Caco-2 (cell line): ENCODE results near the gene HMMR. TPM values are rescaled to one million over a fixed set of nuclear protein-coding genes. Genes with fewer than 3 reads are reported as not detected.

Experiments used
- BruUV-seq: library from RNA; stranded (reverse); fragments of 400-500 nt; replicated peaks from 2 replicates; lab custom pipeline; 2021; lab: Mats Ljungman, UMichigan
- CTCF ChIA-PET: fragments of 300-600 bp; sonication (Branson Sonifier 250); formaldehyde crosslinking; loops from one replicate; lab custom pipeline; 2022; ENCODE audit warnings: antibody characterized with exemption; lab: Charles Lee
- POLR2A ChIA-PET: fragments of 300-600 bp; sonication (Branson Sonifier 250); formaldehyde crosslinking; loops from one replicate; lab custom pipeline; 2022; ENCODE audit warnings: antibody characterized with exemption; lab: Charles Lee
- DNase-seq, 2 experiments: peaks; one replicate each; pipeline versions ENCODE4 v3.0.0 to v3.0.0-alpha.2; 2020 to 2022
- H3K27me3 ChIP-seq: replicated peaks from 2 replicates; pipeline ENCODE4 v1.6.0; 2011; ENCODE audit warnings: low read length; ENCODE audit not compliant: control insufficient read depth, insufficient read depth
- H3K36me3 ChIP-seq: 2 replicates; pipeline ENCODE4 v1.5.1; 2011; ENCODE audit warnings: low read length; ENCODE audit not compliant: control insufficient read depth, insufficient read depth
- H3K4me1 ChIP-seq: fragments of 250-450 bp; sonication (Bioruptor Pico); 2 replicates; pipeline ENCODE4 v1.5.1; 2020; ENCODE audit warnings: mild to moderate bottlenecking
- H3K4me3 ChIP-seq: 2 replicates; pipeline ENCODE4 v1.5.1; 2011; ENCODE audit warnings: low read depth, mild to moderate bottlenecking, control low read depth, low read length
- H3K9me3 ChIP-seq: fragments of 250-450 bp; sonication (Bioruptor Pico); 2 replicates; pipeline ENCODE4 v1.5.1; 2020; ENCODE audit warnings: mild to moderate bottlenecking, moderate library complexity
- H3K27ac Mint-ChIP-seq: one replicate; pipeline ENCODE4 v1.8.0; 2022; ENCODE audit warnings: mixed read lengths; ENCODE audit not compliant: unreplicated experiment
- H3K27me3 Mint-ChIP-seq: one replicate; pipeline ENCODE4 v1.8.0; 2022; ENCODE audit warnings: mixed read lengths; ENCODE audit not compliant: insufficient read depth, unreplicated experiment
- H3K36me3 Mint-ChIP-seq: one replicate; pipeline ENCODE4 v1.8.0; 2022; ENCODE audit warnings: mild to moderate bottlenecking, mixed read lengths; ENCODE audit not compliant: insufficient read depth, unreplicated experiment
- H3K4me1 Mint-ChIP-seq: one replicate; pipeline ENCODE4 v1.8.0; 2022; ENCODE audit warnings: low read depth, mixed read lengths; ENCODE audit not compliant: unreplicated experiment
- H3K4me3 Mint-ChIP-seq: one replicate; pipeline ENCODE4 v1.8.0; 2022; ENCODE audit warnings: mild to moderate bottlenecking, moderate library complexity, mixed read lengths; ENCODE audit not compliant: unreplicated experiment
- H3K9me3 Mint-ChIP-seq: one replicate; pipeline ENCODE4 v1.8.0; 2022; ENCODE audit warnings: mixed read lengths; ENCODE audit not compliant: unreplicated experiment
- intact Hi-C: fragments of 100-400 bp; cut with micrococcal nuclease; formaldehyde crosslinking; loops from one replicate; pipeline ENCODE4 v1.10.0; 2022; ENCODE audit not compliant: unreplicated experiment
- total RNA-seq: library from RNA; stranded (reverse); gene quantifications from 2 replicates; pipeline ENCODE4 v1.2.3, GENCODE V29; 2022
- TF ChIP-seq, protein P1 (sequence below), 2 experiments: fragments of 200-600 bp in 1 of 2; IDR thresholded peaks; 1 replicate in 1 of 2; 2 replicates in 1 of 2; pipeline versions ENCODE4 v1.5.1 to v1.8.0; 2011 to 2022; ENCODE audit warnings: antibody characterized with exemption in 1 of 2, control low read depth in 1 of 2, inconsistent platforms in 1 of 2, low read depth in 1 of 2, low read length in 1 of 2, mild to moderate bottlenecking in 1 of 2, moderate library complexity in 1 of 2; ENCODE audit not compliant: insufficient read depth in 1 of 2, severe bottlenecking in 1 of 2, unreplicated experiment in 1 of 2

The HMMR gene
- total RNA-seq, 1 experiment from 2014 or later, result 64.2 TPM

DNA sequence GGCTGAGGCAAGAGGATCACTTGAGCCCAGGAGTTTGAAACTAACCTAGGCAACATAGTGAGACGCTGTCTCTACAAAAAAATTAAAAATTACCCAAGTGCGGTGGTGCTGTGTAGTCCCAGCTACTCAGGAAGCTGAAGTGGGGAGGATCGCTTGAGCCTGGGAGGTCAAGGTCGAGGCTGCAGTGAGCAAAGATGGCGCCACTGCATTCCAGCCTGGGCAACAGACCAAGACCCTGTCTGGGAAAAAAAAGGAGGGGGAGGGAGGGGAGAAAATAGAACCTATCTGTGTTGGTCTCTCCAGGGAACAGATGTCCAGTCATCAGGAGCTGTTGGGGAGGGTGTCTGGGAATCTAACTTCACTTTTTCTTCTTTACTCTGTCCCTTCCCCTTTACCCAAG is 69.3 kb downstream of the HMMR start:
- Mint-ChIP-seq H3K9me3 (no peaks in the 10 kb centered on the region), H3K27ac (no peak overlapping the region), H3K4me3 (no peak overlapping the region), H3K36me3 (no peaks in the 10 kb centered on the region), H3K27me3 (peaks cover 7% of the 10 kb centered on the region), H3K4me1 (peaks cover 8% of the 10 kb centered on the region)
- no TSS peak for BruUV-seq
- no peak for DNase-seq
- Histone ChIP-seq H3K9me3 (no peaks in the 10 kb centered on the region), H3K4me1 (peaks cover 9% of the 10 kb centered on the region), H3K4me3 (no peak overlapping the region), H3K36me3 (no peaks in the 10 kb centered on the region), H3K27me3 (no peaks in the 10 kb centered on the region; the same call in 1 of the 2 replicates)
- TF ChIP-seq, protein P1, sequence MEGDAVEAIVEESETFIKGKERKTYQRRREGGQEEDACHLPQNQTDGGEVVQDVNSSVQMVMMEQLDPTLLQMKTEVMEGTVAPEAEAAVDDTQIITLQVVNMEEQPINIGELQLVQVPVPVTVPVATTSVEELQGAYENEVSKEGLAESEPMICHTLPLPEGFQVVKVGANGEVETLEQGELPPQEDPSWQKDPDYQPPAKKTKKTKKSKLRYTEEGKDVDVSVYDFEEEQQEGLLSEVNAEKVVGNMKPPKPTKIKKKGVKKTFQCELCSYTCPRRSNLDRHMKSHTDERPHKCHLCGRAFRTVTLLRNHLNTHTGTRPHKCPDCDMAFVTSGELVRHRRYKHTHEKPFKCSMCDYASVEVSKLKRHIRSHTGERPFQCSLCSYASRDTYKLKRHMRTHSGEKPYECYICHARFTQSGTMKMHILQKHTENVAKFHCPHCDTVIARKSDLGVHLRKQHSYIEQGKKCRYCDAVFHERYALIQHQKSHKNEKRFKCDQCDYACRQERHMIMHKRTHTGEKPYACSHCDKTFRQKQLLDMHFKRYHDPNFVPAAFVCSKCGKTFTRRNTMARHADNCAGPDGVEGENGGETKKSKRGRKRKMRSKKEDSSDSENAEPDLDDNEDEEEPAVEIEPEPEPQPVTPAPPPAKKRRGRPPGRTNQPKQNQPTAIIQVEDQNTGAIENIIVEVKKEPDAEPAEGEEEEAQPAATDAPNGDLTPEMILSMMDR (IDR thresholded peaks at IDR 0.05; ENCODE audit: insufficient read depth in 1 of 2, low read depth in 1 of 2, low read length in 1 of 2, severe bottlenecking in 1 of 2, unreplicated experiment in 1 of 2), result no peak
- ChIA-PET POLR2A (no interaction called here), CTCF (no interaction called here)
- intact Hi-C loops, result no loop called here

DNA sequence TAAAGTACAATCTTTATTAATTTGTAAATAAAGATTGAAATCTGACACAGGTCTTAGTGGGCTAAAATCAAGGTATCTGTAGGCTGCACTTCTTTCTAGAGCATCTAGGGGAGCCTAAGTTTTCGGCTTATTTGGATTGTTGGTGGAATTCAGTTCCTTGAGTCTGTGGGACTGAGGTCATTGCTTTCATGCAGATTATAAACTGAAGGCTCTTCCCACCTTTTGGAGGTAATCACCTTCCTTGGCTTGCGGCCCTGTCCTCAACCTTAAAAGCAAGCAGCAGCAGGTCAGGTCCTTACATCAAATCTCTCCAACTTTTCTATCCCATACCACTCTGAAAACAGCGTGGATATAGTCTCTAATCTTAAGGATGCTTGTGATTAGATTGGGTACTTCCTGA is 70.8 kb downstream of the HMMR start:
- no peak overlapping the region for H3K27ac Mint-ChIP-seq
- no peaks in the 10 kb centered on the region for H3K36me3 ChIP-seq
- TF ChIP-seq, protein P1 (IDR thresholded peaks at IDR 0.05; ENCODE audit: insufficient read depth in 1 of 2, low read depth in 1 of 2, low read length in 1 of 2, severe bottlenecking in 1 of 2, unreplicated experiment in 1 of 2), result no peak
- no peaks in the 10 kb centered on the region for H3K36me3 Mint-ChIP-seq
- peaks cover 9% of the 10 kb centered on the region for H3K4me1 ChIP-seq
- intact Hi-C loops, result no loop called here
- ChIA-PET POLR2A (no interaction called here), CTCF (no interaction called here)
- no peak for DNase-seq
- H3K9me3 ChIP-seq, result no peaks in the 10 kb centered on the region
- no peak overlapping the region for H3K4me3 ChIP-seq
- no peak overlapping the region for H3K4me3 Mint-ChIP-seq
- BruUV-seq, result no TSS peak
- H3K9me3 Mint-ChIP-seq, result no peaks in the 10 kb centered on the region
- H3K4me1 Mint-ChIP-seq, result peaks cover 8% of the 10 kb centered on the region
- H3K27me3 ChIP-seq, result no peaks in the 10 kb centered on the region; the same call in 1 of the 2 replicates
- peaks cover 7% of the 10 kb centered on the region for H3K27me3 Mint-ChIP-seq

DNA sequence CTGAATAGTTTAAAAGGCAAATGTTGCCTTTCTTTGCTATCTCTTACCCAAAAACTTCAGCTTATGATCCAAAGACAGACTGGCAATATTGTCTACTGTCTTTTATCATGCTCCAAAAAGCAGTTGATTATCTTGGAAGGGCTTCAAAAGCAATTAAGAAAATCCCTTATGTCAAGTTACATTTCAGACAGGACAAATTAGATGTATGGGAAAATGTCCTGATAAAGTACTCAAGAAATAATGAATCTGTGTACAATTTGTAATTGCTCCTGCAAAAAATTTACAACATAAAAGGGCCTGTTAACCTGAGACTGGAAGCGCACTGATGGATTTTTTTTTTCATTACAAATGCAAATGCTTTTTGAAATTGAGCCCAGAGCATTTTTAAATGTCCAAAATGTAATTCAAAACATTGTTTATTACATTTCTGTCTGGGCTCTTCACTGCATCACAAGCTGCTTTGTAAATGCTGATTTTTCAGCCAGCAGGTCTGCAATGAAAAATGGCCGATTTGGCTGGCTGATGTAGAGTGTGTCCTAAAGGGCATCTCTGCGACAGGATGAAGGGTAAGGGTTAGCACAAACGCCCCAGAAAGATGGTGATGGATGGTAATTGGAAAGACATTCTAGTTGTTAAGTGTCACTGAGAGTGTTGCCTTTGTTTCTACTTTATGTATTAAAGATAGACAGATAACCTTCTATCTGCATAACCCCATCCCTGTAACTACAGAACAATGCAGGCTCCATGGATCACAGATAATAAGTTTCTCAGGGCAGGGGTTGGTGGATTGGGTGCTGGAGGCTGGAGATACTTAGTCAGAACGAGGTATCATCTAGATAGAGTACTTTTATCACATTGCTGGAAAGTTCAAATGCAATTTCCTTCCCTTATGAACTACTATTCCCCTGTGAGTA is 72.0 kb downstream of the HMMR start:
- H3K27me3 Mint-ChIP-seq, result peaks cover 6% of the 10 kb centered on the region
- POLR2A ChIA-PET, result no interaction called here
- no peaks in the 10 kb centered on the region for H3K36me3 Mint-ChIP-seq
- peaks cover 8% of the 10 kb centered on the region for H3K4me1 Mint-ChIP-seq
- no peak overlapping the region for H3K4me3 ChIP-seq
- BruUV-seq, result no TSS peak
- H3K27me3 ChIP-seq, result no peaks in the 10 kb centered on the region; the same call in 1 of the 2 replicates
- CTCF ChIA-PET, result no interaction called here
- DNase-seq, result no peak
- intact Hi-C loops, result no loop called here
- TF ChIP-seq, protein P1 (IDR thresholded peaks at IDR 0.05; ENCODE audit: insufficient read depth in 1 of 2, low read depth in 1 of 2, low read length in 1 of 2, severe bottlenecking in 1 of 2, unreplicated experiment in 1 of 2), result no peak
- no peaks in the 10 kb centered on the region for H3K9me3 Mint-ChIP-seq
- no peaks in the 10 kb centered on the region for H3K36me3 ChIP-seq
- H3K27ac Mint-ChIP-seq, result no peak overlapping the region
- H3K4me3 Mint-ChIP-seq, result no peak overlapping the region
- H3K9me3 ChIP-seq, result no peaks in the 10 kb centered on the region
- H3K4me1 ChIP-seq, result peaks cover 9% of the 10 kb centered on the region
